CD4-positive, alpha-beta memory T cell (primary cell): ENCODE data around the gene LUZP1. TPM values are rescaled to one million over a fixed set of nuclear protein-coding genes. Genes with fewer than 3 reads are reported as not detected.

Experiments
- CTCF ChIA-PET: fragments of 350-600 bp; sonication (Branson Sonifier 250); formaldehyde crosslinking; loops from one replicate; lab custom pipeline; 2021; ENCODE audit warnings: inconsistent platforms; ENCODE audit not compliant: partially characterized antibody; lab: Charles Lee
- POLR2A ChIA-PET: fragments of 350-600 bp; sonication (Branson Sonifier 250); formaldehyde crosslinking; loops from one replicate; lab custom pipeline; 2021; ENCODE audit not compliant: partially characterized antibody; lab: Charles Lee
- DNase-seq, 5 donors: peaks; one replicate each; pipeline versions ENCODE4 v3.0.0 to v3.0.0-alpha.2; 2020 to 2022; ENCODE audit warnings: mixed read lengths in 1 of 5
- H3K27ac ChIP-seq: one replicate; pipeline ENCODE4 v1.7.0; 2013; ENCODE audit warnings: low read depth, low read length
- H3K27me3 ChIP-seq: 2 replicates; pipeline ENCODE4 v1.7.0; 2013; ENCODE audit warnings: mild to moderate bottlenecking, low read length, moderate library complexity; ENCODE audit not compliant: insufficient read depth
- H3K36me3 ChIP-seq: 2 replicates; pipeline ENCODE4 v1.7.0; 2013; ENCODE audit warnings: mild to moderate bottlenecking, low read length, moderate library complexity; ENCODE audit not compliant: insufficient read depth
- H3K4me1 ChIP-seq: 2 replicates; pipeline ENCODE4 v1.7.0; 2013; ENCODE audit warnings: mild to moderate bottlenecking, low read length, moderate library complexity; ENCODE audit not compliant: insufficient read depth
- H3K4me3 ChIP-seq, 2 donors: one replicate each; pipeline ENCODE4 v1.7.0; 2013; ENCODE audit warnings: low read length in 2 of 2, mild to moderate bottlenecking in 1 of 2
- H3K9me3 ChIP-seq, 2 donors: one replicate each; pipeline ENCODE4 v1.7.0; 2013; ENCODE audit warnings: low read length in 2 of 2, control low read depth in 1 of 2; ENCODE audit not compliant: control insufficient read depth in 1 of 2
- H3K27ac Mint-ChIP-seq, 7 donors: one replicate each; pipeline ENCODE4 v1.8.0; 2020 to 2021; ENCODE audit warnings: mixed read lengths in 7 of 7, mild to moderate bottlenecking in 6 of 7, inconsistent platforms in 3 of 7, moderate library complexity in 3 of 7
- H3K27me3 Mint-ChIP-seq, 2 donors: one replicate each; pipeline ENCODE4 v1.8.0; 2020 to 2021; ENCODE audit warnings: mixed read lengths in 2 of 2
- H3K36me3 Mint-ChIP-seq, 2 donors: one replicate each; pipeline ENCODE4 v1.8.0; 2020 to 2021; ENCODE audit warnings: mixed read lengths in 2 of 2, inconsistent platforms in 1 of 2, mild to moderate bottlenecking in 1 of 2
- H3K4me1 Mint-ChIP-seq, 4 donors: one replicate each; pipeline ENCODE4 v1.8.0; 2020 to 2021; ENCODE audit warnings: mixed read lengths in 4 of 4, mild to moderate bottlenecking in 1 of 4
- H3K4me3 Mint-ChIP-seq, 8 donors: one replicate each; pipeline ENCODE4 v1.8.0; 2020 to 2021; ENCODE audit warnings: mixed read lengths in 8 of 8, mild to moderate bottlenecking in 7 of 8, moderate library complexity in 6 of 8, inconsistent platforms in 3 of 8
- H3K9me3 Mint-ChIP-seq, 8 donors: one replicate each; pipeline ENCODE4 v1.8.0; 2020 to 2021; ENCODE audit warnings: mixed read lengths in 8 of 8, mild to moderate bottlenecking in 5 of 8, inconsistent platforms in 3 of 8, moderate library complexity in 1 of 8
- intact Hi-C: fragments of 100-400 bp; cut with micrococcal nuclease; formaldehyde crosslinking; loops from one replicate; pipeline ENCODE4 v1.15.1; 2023
- polyA plus RNA-seq, 2 donors: library from polyadenylated mRNA; unstranded; fragments of 300-500 nt; fragmentation: Illumina TruSeq; gene quantifications; one replicate each; pipeline ENCODE4 v1.2.3, GENCODE V29; 2021
- total RNA-seq, 2 experiments: library from RNA; stranded (reverse); gene quantifications; one replicate each; pipeline ENCODE4 v1.2.3, GENCODE V29; 2021

Gene LUZP1
- total and polyA plus RNA-seq, 4 experiments from 2014 or later: 11.6 to 39.3 (median 26.3) TPM

DNA sequence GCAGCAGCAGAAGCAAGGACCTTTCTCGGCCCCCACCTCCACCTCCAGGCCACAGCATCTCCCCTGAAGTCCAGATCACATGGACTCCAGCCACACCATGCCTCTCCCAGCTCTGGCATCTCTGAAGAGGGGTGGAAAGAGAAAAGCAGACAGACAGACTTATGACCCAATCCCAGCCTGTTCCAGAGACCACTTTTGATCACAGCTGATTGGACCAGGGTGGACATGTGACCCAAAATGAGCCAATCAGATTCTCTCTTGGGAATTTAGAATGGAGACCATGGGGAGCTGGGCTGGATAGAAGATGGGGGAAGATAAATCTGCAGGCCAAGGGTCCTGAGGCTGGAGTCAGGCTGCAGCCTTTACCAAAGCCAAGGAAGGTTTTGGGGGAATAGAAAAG lies 32.2 kb upstream of the LUZP1 start:
- H3K9me3 ChIP-seq: no peaks in the 10 kb centered on the region
- no peaks in the 10 kb centered on the region for H3K4me1 ChIP-seq
- Mint-ChIP-seq H3K27me3 (peaks cover 4 to 6% of the 10 kb centered on the region in 2 donors), H3K36me3 (no peaks in the 10 kb centered on the region), H3K4me3 (no peak overlapping the region), H3K9me3 (peaks cover 0 to 2% (median 0%) of the 10 kb centered on the region in 8 donors), H3K4me1 (no peaks in the 10 kb centered on the region), H3K27ac (no peak overlapping the region)
- H3K27ac ChIP-seq: no peak overlapping the region
- CTCF ChIA-PET: interaction anchor here (1.6 kb wide), 1 partner anchor 10 kb away, joined by 4 read pairs; no protein-coding TSS in a partner anchor
- intact Hi-C loops: no loop called here
- DNase-seq: no peak
- POLR2A ChIA-PET: no interaction called here
- no peaks in the 10 kb centered on the region for H3K36me3 ChIP-seq
- no peaks in the 10 kb centered on the region for H3K27me3 ChIP-seq
- no peak overlapping the region for H3K4me3 ChIP-seq

- H3K27ac ChIP-seq: no peak overlapping the region
- no peaks in the 10 kb centered on the region for H3K4me1 Mint-ChIP-seq
- H3K27me3 ChIP-seq: no peaks in the 10 kb centered on the region
- H3K4me3 Mint-ChIP-seq: no peak overlapping the region
- CTCF ChIA-PET: no interaction called here
- intact Hi-C loops: no loop called here
- H3K9me3 Mint-ChIP-seq: no peaks in the 10 kb centered on the region
- H3K27me3 Mint-ChIP-seq: peaks cover 4 to 11% of the 10 kb centered on the region in 2 donors
- no peak overlapping the region for H3K27ac Mint-ChIP-seq
- no peaks in the 10 kb centered on the region for H3K36me3 Mint-ChIP-seq
- H3K36me3 ChIP-seq: no peaks in the 10 kb centered on the region
- POLR2A ChIA-PET: no interaction called here
- no peaks in the 10 kb centered on the region for H3K9me3 ChIP-seq
- H3K4me3 ChIP-seq: no peak overlapping the region
- DNase-seq: no peak
- H3K4me1 ChIP-seq: no peaks in the 10 kb centered on the region
These were observed 29.7 kb upstream of the LUZP1 start for GRCh38 chr1:23198373-23198772.

- Mint-ChIP-seq H3K4me1 (no peaks in the 10 kb centered on the region), H3K9me3 (no peaks in the 10 kb centered on the region), H3K36me3 (no peaks in the 10 kb centered on the region), H3K27ac (no peak overlapping the region), H3K4me3 (no peak overlapping the region), H3K27me3 (peaks cover 9 to 16% of the 10 kb centered on the region in 2 donors)
- Histone ChIP-seq H3K4me3 (no peak overlapping the region), H3K36me3 (no peaks in the 10 kb centered on the region), H3K9me3 (no peaks in the 10 kb centered on the region), H3K4me1 (no peaks in the 10 kb centered on the region), H3K27me3 (no peaks in the 10 kb centered on the region), H3K27ac (no peak overlapping the region)
- no peak for DNase-seq
- ChIA-PET POLR2A (no interaction called here), CTCF (interaction anchor here (3.1 kb wide), 1 partner anchor 13 kb away, joined by 26 read pairs; no protein-coding TSS in a partner anchor)
- intact Hi-C loops: no loop called here
These were observed 28.1 kb upstream of the LUZP1 start for GRCh38 chr1:23196627-23197328.

DNA sequence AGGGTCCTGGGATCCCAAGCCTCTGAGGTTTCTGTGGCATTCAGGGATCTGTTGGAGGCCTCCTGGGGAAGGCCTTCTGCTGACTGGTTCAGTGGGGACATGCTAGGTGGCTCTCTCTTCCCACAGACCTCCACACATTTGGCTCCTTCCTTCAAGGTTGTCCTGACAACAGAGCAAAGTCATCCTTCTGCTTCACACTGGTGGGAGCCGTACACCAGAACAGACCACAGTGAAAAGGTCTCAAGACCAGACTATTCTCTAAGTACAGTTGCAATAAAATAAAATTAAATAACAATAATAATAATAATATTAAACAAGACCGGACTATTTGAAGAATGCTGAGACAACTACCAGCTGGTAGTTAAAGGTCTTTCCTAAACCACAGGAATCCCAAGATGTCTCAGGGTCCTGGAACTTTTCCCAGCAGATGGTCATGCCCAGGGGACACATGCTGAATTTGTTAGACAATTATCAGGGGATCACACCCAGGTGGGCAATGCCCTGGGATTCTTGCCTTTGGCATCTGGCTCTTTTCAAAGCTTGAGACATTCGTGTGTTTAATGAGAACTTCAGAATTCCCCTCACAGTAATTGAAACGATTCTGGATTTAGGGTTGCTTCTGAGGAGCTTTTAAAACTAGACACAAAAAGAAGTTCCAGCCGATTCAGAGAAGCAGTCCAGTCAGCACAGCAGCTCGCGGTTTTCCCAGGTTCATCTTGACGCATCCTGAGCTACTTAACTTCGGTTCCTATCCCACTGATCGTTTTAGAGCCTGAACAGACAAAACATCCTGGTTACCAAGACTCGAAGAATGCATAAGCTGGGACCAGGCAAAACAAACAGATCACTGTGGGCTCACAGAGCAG lies 25.7 kb upstream of the LUZP1 start:
- no peak overlapping the region for H3K27ac Mint-ChIP-seq
- intact Hi-C loops: no loop called here
- Histone ChIP-seq H3K4me3 (no peak overlapping the region), H3K27ac (no peak overlapping the region), H3K36me3 (no peaks in the 10 kb centered on the region), H3K9me3 (no peaks in the 10 kb centered on the region), H3K4me1 (no peaks in the 10 kb centered on the region), H3K27me3 (no peaks in the 10 kb centered on the region)
- no peak overlapping the region for H3K4me3 Mint-ChIP-seq
- H3K27me3 Mint-ChIP-seq: peaks cover 9 to 16% of the 10 kb centered on the region in 2 donors
- H3K4me1 Mint-ChIP-seq: no peaks in the 10 kb centered on the region
- ChIA-PET CTCF (interaction anchor here (3.1 kb wide), 1 partner anchor 10 kb away, joined by 26 read pairs; no protein-coding TSS in a partner anchor), POLR2A (no interaction called here)
- no peaks in the 10 kb centered on the region for H3K9me3 Mint-ChIP-seq
- H3K36me3 Mint-ChIP-seq: no peaks in the 10 kb centered on the region
- no peak for DNase-seq

GRCh38 chr1:23193391-23194118 lies 24.9 kb upstream of the LUZP1 start:
- H3K9me3 ChIP-seq: no peaks in the 10 kb centered on the region
- Mint-ChIP-seq H3K4me3 (no peak overlapping the region), H3K4me1 (no peaks in the 10 kb centered on the region), H3K27me3 (peaks cover 9 to 16% of the 10 kb centered on the region in 2 donors), H3K36me3 (no peaks in the 10 kb centered on the region), H3K9me3 (no peaks in the 10 kb centered on the region), H3K27ac (no peak overlapping the region)
- DNase-seq: no peak
- CTCF ChIA-PET: interaction anchor here (1.2 to 17.5 kb wide), 3 partner anchors 9 to 96 kb away, joined by 7 to 694 read pairs (median 26); no protein-coding TSS in a partner anchor
- H3K27ac ChIP-seq: no peak overlapping the region
- H3K4me3 ChIP-seq: no peak overlapping the region
- no peaks in the 10 kb centered on the region for H3K36me3 ChIP-seq
- no peaks in the 10 kb centered on the region for H3K4me1 ChIP-seq
- POLR2A ChIA-PET: no interaction called here
- no peaks in the 10 kb centered on the region for H3K27me3 ChIP-seq
- intact Hi-C loops: no loop called here

GRCh38 chr1:23191199-23191598 lies 22.5 kb upstream of the LUZP1 start:
- Mint-ChIP-seq H3K27me3 (peaks cover 9 to 16% of the 10 kb centered on the region in 2 donors), H3K36me3 (no peaks in the 10 kb centered on the region), H3K4me3 (no peak overlapping the region), H3K27ac (no peak overlapping the region), H3K9me3 (no peaks in the 10 kb centered on the region), H3K4me1 (no peaks in the 10 kb centered on the region)
- Histone ChIP-seq H3K27me3 (no peaks in the 10 kb centered on the region), H3K4me3 (no peak overlapping the region), H3K36me3 (no peaks in the 10 kb centered on the region), H3K9me3 (no peaks in the 10 kb centered on the region), H3K27ac (no peak overlapping the region), H3K4me1 (no peaks in the 10 kb centered on the region)
- ChIA-PET POLR2A (no interaction called here), CTCF (interaction anchor here (0.7 to 17.5 kb wide), 3 partner anchors 8 to 445 kb away, joined by 3 to 694 read pairs (median 4); no protein-coding TSS in a partner anchor)
- no peak for DNase-seq
- intact Hi-C loops: no loop called here
